Stomach (tissue), 4 donors: ENCODE results near the gene MALL.
"Not testable (repeated sequence)": the region's sequence is repeated elsewhere in the genome, so short reads cannot be mapped to it uniquely, and the experiment has no call there.

Experiments used
- POLR2A ChIP-seq, 4 donors: fragments of 450-650 bp; IDR thresholded peaks; one replicate each; pipeline ENCODE4 v1.6.1; 2016; ENCODE audit warnings: antibody characterized with exemption in 4 of 4, control low read depth in 2 of 4, mild to moderate bottlenecking in 1 of 4, moderate library complexity in 1 of 4
- TF ChIP-seq, protein P1 (sequence below), 7 experiments: fragments of 450-650 bp in 4 of 7; fragments of 200-600 bp in 3 of 7; sonication (generic) in 3 of 7; IDR thresholded peaks; one replicate each; pipeline ENCODE4 v1.5.1; 2016 to 2019; ENCODE audit warnings: antibody characterized with exemption in 7 of 7, control low read depth in 2 of 7, mild to moderate bottlenecking in 1 of 7

- not testable (repeated sequence) for TF ChIP-seq POLR2A (IDR thresholded peaks at IDR 0.05)
- TF ChIP-seq, protein P1, sequence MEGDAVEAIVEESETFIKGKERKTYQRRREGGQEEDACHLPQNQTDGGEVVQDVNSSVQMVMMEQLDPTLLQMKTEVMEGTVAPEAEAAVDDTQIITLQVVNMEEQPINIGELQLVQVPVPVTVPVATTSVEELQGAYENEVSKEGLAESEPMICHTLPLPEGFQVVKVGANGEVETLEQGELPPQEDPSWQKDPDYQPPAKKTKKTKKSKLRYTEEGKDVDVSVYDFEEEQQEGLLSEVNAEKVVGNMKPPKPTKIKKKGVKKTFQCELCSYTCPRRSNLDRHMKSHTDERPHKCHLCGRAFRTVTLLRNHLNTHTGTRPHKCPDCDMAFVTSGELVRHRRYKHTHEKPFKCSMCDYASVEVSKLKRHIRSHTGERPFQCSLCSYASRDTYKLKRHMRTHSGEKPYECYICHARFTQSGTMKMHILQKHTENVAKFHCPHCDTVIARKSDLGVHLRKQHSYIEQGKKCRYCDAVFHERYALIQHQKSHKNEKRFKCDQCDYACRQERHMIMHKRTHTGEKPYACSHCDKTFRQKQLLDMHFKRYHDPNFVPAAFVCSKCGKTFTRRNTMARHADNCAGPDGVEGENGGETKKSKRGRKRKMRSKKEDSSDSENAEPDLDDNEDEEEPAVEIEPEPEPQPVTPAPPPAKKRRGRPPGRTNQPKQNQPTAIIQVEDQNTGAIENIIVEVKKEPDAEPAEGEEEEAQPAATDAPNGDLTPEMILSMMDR (IDR thresholded peaks at IDR 0.05), result not testable (repeated sequence)
Measured at GRCh38 chr2:110060550-110060949, 55.1 kb downstream of the MALL start.
